AG09319 (cell line): Measurements from ENCODE around the gene DUSP14.

Experiments
- DNase-seq: peaks from one replicate; pipeline ENCODE4 v3.0.0-alpha.2; 2010; ENCODE audit warnings: low read depth; ENCODE audit errors: extremely low read depth
- TF ChIP-seq, protein P1 (sequence below): IDR thresholded peaks from 2 replicates; pipeline ENCODE4 v1.5.1; 2011; ENCODE audit warnings: low read depth, mild to moderate bottlenecking, inconsistent platforms, low read length, moderate library complexity

DUSP14 gene

DNA sequence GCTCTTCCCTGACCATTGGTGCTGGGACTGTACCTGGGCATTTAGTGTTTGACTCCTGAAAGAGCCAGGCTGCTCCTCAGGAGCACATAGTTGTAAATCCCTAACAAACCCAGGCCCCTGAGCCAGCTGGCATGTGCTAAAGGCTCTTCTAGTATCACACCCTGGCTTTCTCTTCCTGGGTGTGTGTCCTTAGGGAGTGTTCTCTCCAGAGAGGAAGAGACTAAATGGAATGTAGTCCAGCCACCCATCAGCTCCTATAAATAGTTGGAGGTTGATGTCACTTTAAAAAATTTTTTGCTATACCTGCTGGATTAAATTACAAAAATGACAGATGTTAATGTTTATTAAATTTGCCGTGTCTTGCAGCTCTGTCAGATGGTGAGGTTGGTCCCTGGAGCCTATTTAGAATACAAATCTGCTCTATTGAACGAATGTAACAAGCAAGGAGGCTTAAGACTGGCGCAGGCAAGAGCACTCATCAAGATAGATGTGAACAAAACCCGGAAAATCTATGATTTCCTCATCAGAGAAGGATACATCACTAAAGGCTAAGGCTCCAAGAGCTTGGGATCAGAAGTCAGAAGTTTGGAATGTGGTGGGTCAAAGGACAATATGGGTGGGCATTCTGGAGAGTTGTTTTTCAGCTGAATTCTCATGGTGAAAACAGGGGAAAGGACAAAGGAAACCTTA, 13.1 kb upstream of the DUSP14 start:
- TF ChIP-seq, protein P1, sequence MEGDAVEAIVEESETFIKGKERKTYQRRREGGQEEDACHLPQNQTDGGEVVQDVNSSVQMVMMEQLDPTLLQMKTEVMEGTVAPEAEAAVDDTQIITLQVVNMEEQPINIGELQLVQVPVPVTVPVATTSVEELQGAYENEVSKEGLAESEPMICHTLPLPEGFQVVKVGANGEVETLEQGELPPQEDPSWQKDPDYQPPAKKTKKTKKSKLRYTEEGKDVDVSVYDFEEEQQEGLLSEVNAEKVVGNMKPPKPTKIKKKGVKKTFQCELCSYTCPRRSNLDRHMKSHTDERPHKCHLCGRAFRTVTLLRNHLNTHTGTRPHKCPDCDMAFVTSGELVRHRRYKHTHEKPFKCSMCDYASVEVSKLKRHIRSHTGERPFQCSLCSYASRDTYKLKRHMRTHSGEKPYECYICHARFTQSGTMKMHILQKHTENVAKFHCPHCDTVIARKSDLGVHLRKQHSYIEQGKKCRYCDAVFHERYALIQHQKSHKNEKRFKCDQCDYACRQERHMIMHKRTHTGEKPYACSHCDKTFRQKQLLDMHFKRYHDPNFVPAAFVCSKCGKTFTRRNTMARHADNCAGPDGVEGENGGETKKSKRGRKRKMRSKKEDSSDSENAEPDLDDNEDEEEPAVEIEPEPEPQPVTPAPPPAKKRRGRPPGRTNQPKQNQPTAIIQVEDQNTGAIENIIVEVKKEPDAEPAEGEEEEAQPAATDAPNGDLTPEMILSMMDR = no peak
- DNase-seq = no peak

GRCh38 chr17:37478187-37478586, 11.5 kb upstream of the DUSP14 start:
- TF ChIP-seq, protein P1 = no peak

GRCh38 chr17:37479025-37479424, 10.7 kb upstream of the DUSP14 start:
- TF ChIP-seq, protein P1 = no peak
- DNase-seq = no peak

More at GRCh38 chr17:37478187-37478586, 11.5 kb upstream of the DUSP14 start:
- DNase-seq = no peak

- no peak for DNase-seq
- TF ChIP-seq, protein P1 = no peak
These were observed 9.3 kb upstream of the DUSP14 start for GRCh38 chr17:37480427-37480826.

DNA sequence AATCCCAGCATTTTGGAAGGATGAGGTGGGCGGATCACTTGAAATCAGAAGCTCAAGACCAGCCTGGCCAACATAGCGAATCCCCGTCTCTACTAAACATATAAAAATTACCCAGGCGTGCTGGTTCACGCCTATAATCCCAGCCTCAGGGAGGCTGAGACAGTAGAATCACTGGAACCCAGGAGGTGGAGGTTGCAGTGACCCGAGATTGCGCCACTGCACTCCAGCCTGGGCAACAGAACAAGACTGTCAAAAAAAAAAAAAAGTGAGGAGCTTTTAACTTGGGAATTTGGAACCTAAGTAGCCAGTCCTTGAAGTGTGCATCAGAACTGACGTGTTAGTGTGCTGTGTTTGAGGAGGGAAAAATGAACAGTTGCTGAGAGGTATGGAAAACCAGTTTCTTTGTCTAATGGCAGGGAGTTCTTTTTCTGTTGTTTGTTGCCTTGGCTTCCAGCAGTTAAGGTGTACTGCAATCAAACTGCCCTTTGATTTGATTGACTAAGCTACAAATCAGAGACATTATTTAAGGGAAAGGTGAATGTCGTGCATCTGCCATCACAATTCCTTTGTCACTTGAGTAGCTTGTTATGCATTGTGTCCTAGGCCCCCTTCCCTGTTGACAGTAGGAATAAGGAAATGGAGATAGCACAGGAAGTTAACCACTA, 8.6 kb upstream of the DUSP14 start:
- DNase-seq = no peak
- TF ChIP-seq, protein P1 = no peak

- TF ChIP-seq, protein P1 = no peak
- DNase-seq = peak; percentile 92
These were observed 6.2 kb upstream of the DUSP14 start for GRCh38 chr17:37483311-37484039.
